NCI-H2196 (cell line): ENCODE results near the gene RIOK1.
A peak's percentile ranks its signal among the peaks of the same experiment; 100 is the strongest.

Source experiments
- DNase-seq: peaks from one replicate; lab custom pipeline; 2025; ENCODE audit not compliant: unreplicated experiment; lab: John Stamatoyannopoulos, UW

The RIOK1 gene

DNA sequence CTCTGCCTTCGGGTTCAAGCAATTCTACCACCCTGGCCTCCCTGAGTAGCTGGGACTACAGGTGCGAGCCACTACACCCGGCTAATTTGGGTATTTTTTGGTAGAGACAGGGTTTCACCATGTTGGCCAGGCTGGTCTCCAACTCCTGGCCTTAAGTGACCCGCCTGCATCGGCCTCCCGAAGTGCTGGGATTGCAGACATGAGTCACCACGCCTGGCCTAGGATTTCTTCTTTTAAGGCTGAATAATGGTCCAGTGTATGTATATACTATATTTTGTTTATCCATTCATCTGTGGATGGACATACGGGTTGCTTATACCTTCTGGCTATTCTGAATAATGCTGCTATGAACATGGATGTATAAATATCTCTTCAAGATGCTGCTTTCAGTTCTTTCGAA lies 17.1 kb downstream of the RIOK1 start:
- no peak for DNase-seq

DNA sequence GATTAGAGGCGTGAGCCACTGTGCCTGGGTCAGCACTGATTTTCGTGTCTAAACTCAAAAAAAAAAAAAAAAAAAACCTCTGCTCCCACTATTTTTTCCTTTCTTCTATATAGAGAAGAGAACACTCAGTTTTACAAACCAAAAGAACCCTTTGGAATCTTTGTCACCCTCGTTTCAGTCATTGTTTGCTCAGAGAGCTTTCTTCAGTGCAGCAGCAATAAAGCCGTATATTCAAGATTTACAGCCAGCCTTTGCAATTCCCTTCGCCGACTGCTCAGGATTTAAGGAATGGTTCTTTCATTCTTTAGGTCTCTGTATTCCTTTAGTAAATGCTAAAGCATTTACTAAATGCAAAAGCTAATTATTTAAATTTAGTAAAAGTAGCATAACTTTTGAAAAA lies 20.1 kb downstream of the RIOK1 start:
- no peak for DNase-seq

DNA sequence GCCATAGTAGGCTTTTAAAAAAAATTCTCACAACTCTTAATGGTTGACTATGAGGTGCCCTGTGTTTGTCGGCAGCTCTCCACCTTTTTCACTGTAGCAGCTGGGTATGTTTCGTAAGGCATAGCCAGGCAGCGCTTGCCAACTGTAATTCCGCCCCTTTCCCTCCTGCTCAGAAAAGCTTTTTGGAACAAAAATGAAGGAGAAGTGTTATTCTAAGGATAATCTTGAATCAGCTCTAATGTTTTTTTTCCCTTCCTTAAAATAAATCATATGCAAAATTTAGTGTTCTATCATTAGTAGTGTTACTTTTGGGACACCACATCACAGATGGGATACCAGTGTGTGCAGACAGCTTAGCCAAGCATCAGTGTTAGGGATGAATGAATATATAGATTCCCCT lies 21.2 kb downstream of the RIOK1 start:
- no peak for DNase-seq

DNA sequence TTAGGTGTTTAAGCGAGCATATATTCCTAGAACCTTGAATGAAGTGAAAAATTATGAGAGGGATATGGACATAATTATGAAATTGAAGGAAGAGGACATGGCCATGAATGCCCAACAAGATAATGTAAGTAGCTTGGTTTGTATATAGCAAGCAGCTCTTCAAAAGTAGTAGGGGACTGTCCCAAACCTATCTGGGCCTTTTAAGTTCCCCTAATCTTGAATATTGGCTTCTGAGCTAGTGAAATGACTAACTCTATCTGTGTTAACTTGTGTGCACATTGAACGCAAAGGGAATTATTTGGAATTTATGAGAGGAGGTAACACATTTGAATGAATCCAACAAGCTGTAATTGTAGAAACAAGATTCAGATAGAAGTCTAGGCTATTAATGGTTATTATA lies 21.7 kb downstream of the RIOK1 start:
- DNase-seq, result no peak

DNA sequence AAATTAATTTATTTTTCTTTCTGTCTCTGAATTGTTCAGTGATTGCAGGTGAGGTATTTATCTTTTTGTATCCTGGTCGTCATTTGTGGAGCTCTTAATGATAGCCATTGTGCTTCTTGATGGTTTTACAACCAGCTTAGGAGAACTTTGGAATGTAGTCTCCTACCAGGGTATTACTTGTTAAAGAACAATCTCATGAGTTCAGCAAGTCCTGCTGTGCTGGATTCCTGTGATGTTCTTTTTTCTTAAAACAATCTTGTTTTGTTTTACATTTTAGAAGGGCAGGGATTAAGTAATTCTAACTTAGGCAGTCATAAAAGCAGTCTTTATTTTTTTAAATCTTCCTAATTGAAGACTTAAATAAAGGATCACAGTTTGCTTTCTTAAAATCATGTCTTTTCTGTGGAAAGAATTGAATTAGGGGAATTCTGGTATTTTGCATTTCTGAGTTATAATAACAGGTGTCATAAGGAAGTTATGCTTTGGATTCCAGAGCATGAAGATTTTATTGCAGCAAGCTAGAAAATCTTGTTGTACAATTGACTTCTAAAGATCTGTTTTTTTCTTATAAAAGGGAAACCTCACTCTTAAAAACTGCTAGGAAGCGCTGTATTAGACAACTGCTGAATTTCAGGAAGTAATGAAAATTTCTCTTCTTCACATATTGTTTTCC lies 23.7 kb downstream of the RIOK1 start:
- DNase-seq, result no peak

DNA sequence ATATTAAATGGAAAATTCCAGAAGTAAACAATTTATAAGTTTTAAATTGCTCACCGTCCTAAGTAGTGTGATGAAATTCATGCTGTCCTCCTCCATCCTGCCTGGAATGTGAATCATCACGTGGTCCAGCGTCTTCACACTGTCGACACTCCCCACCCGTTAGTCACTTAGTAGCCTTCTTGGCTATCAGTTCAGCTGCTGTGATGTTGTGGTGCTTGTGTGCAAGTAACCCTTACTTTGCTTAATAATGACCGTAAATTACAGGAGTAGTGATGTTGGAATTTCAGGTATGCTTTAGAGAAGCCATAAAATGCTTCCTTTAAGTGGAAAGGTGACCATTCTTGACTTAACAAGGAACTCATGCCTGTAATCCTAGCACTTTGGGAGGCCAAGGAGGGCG lies 25.2 kb downstream of the RIOK1 start:
- no peak for DNase-seq

DNA sequence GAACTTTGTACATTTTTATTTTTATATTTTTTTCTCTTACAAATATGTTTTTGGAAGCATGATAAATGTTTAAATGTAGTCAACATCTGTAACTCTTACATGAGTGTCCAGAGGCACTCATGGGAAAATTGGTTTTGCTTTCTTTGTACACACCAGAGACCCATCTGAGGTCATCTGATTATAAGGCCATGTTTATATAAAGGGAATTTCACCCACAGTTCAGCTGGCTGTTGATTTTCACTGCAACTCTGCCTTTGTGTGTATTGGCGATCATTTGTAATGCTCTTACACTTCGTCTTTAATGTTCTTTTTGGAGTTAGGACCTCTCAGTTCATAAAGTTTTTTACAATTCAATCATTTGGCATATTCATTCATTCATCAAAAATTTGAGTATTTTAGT lies 28.1 kb downstream of the RIOK1 start:
- DNase-seq, result no peak

DNA sequence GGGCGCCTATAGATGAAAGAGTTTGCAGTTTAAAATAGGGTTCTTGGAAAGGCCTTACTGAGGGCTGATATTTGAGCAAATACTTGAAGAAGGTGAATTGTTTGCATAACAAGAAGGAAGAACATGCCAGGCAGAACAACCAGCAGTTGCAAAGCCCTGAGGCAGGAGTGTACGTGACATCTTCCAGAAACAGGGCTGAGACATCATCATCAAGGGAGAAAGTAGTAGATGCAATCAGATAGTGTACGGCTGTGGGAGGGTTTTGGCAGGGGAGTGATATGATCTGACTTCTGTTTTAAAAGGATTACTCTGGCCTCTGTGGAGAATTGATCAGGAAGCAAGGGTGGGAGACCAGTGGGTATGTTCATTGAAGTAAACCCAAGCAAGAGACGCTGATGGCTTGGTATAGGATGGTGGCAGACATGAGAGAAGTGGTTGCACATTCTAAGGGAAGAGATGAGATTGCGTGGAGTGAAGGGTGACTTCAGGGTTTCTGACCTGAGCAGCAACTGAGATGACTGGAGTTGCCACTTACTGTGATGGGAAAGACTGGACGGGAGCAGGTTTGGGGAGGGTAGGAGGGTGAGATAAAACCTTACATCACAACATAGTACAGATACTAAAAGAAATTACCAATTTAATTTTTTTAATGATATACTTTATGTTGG lies 28.8 kb downstream of the RIOK1 start:
- no peak for DNase-seq

DNA sequence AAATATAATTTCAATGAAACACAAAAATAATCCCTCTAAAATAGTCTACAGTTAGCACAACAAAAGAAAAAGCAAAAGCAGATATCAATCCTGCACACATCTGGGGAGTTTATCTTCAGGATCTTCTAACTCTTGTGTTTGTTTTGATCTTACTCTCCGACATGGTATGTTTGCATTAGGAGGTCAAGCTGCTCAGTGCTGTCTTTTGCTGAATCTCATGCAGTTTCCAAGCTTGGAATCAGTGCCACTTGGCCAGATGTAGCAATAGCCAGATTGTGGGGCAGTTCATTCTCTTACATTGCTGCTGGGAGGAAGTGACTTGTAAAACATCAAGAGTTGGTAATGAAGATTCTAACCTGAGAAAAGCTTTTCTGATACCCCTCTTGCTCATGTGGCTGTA lies 29.5 kb downstream of the RIOK1 start:
- DNase-seq, result no peak

DNA sequence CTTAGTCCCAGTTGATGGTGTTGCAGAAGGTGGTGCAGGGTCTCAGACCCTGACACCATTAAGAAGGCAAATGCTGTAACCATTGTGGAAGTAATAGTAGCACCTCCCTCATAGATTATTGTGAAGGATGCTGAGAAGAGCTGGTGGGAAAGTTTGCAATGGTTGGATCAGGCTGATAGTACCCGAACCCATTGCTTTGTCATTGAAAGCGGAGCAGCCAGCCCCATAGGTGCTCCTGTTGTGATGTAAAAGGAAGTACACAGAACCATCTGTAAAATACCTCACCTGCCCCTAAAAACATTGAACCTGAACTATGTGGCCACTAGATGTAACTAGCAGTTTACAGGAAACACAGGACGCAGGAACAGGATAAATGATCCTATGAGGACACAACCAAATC lies 31.5 kb downstream of the RIOK1 start:
- no peak for DNase-seq

DNA sequence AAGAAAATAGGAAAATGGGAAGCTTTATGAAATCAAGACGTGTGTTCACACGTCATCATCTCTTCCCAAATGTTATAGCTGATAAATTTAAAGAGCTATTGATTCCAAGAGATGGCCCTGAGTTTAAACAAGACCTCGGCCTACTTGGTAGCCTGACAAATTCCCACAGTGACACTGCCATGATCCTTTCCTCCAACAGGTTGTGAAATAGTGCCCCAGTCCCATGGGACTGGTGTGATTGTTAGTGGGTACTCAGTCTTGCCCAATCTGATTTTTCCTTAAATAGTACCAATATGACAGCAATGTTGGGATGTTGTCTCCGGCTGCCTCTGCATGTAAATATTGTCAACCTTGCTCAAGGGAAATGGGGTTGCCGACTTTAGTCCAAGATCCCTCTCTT lies 34.5 kb downstream of the RIOK1 start:
- DNase-seq, result no peak

DNA sequence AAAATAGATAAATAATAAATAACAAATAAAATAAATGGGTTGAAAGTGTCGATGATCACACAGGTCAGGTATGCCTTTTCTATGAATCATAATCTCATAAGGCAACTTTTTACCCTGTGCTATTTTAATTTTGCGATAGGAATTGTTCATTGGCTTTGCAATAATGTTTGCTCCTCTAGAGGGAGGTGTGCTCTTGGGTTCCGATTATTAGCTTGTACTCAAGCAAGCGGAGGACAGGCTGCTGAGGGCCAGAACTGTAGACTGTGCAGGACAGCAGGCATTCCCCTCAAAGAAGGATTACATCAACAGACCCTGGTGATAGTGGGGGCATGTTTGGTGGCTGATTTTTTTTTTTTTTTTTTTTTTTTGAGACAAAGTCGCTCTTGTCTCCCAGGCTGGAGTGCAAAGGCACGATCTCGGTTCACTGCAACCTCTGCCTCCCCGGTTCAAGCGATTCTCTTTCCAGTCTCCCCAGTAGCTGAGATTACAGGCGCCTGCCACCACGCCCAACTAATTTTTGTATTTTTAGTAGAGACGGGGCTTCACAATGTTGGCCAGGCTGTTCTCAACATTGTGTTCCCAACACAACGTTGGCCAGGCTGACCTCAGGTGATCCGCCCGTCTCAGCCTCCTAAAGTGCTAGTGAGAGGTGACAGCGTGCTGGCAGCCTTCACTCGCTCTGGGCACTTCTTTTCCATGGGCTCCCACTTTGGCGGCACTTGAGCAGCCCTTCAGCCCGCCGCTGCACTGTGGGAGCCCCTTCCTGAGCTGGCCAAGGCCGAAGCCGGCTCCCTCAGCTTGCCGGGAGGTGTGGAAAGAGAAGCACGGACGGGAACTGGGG lies 35.6 kb downstream of the RIOK1 start:
- DNase-seq, result peak; percentile 34

DNA sequence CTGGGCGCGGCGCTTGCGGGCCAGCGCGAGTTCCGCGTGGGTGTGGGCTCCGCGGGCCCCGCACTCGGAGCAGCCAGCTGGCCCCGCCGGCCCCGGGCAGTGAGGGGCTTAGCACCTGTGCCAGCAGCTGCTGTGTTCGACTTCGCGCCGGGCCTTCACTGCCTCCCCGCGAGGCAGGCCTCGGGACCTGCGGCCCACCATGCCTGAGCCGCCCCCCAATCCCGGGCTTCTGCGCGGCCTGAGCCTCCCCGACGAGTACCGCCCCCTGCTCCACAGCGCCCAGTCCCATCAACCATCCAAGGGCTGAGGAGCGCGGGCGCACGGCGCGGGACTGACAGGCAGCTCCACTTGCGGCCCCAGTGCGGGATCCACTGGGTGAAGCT lies 36.2 kb downstream of the RIOK1 start:
- DNase-seq, result no peak

DNA sequence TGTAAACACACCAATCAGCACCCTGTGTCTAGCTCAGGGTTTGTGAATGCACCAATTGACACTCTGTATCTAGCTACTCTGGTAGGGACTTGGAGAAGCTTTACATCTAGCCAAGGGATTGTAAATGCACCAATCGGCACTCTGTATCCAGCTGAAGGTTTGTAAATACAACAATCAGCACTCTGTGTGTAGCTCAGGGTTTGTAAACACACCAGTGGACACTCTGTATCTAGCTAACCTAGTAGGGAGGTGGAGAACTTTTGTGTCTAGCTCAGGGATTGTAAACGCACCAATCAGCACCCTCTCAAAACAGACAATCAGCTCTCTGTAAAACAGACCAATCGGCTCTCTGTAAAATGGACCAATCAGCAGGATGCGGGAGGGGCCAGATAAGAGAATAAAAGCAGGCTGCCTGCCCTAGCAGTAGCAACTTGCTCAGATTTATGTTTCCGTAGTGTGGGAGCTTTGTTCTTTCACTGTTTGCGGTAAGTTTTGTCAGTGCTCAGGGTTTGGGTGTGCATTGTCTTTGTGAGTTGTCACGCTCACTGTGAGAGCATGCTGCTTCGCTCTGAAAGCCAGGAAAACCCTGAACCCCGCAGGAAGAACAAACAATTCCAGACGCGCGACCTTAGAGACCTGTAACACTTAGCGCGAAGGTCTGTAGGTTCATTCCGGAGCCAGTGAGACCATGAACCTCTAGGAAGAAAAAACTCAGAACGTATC lies 37.0 kb downstream of the RIOK1 start:
- DNase-seq, result no peak

DNA sequence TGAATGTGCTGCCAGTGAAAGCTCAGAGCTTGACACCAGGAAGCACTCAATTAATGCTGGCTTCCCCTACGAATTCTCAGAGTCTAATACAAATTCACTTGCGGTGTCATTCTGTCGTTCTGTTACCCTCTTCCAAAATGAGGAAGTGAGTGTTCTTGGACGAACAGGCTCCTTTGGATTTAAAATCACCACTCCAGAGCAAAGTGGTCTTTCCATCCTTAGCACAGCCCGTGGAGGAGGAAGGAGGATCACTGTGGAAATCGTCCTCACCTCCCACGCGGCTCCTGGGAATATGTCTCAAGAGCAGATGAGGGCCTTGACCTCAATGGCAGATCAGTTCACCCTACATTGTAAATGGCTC lies 41.7 kb downstream of the RIOK1 start:
- no peak for DNase-seq

DNA sequence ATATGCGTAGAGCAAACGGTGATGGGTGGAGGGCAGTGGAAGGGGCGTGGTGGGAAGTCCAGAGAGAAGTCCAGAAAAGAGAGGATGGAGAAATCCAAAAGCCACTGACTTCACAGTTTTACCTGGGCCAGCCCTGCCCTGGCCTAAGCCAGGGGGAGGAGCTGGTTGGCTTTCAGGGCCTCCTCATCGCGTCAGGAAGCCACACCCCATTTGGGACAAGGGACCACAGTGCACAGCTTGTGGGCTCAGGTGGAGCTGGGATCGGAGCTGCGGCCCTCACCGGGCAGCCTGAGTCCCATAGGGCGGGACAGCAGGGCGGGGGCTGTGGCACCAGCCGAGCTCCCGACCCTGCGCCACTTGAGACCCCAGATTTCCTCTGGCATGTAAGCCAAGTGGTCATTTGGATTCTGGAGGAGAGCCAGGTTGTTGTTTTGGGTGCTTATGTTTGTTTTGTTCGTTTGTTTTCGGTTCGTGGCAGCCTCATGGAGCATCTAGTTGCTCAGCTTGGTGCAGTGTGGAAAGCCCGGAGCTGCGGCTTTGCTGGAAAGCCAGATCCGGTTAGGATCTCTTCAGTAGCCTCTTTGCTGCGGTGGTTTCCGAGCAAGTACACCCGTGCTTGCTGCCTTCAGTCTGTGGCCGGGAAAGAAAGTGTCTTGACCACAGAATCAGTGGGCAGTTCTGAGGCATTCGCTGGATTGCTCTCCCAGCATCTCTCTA lies 42.2 kb downstream of the RIOK1 start:
- DNase-seq, result no peak

DNA sequence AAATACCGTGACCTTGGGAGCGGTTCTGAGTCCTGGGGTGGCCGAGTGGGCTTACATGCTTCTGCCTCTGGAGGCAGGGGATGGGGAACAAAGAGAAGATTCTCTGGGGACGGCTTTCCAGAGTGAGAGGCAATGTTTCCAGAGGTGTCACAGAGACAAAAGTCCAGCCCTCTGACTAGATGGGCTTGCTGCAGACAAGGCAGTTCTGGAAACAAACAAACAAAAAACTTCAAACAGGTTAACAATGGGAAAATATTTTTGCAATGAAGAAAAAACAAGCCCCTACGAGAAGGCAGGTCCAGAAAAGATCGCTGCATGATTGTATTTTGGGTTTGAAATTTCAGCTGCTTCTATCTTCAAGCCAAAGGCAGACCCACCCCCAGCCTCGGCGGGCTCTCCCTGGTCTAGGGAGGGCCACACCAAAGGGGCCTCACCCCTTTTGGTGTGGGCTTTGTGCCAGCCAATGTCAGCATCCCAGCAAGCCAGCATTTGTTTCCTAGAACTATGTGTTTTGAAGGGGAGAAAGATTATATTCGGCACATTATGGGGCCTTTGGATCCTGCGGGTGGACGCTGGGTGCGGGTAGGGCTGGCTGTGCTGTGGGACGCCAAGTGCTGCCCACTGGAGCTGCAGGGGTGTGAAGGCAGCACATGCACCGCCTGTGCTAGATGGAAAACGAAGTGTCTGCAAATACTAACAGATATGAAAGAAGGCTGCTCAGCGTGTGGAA lies 42.9 kb downstream of the RIOK1 start:
- no peak for DNase-seq

DNA sequence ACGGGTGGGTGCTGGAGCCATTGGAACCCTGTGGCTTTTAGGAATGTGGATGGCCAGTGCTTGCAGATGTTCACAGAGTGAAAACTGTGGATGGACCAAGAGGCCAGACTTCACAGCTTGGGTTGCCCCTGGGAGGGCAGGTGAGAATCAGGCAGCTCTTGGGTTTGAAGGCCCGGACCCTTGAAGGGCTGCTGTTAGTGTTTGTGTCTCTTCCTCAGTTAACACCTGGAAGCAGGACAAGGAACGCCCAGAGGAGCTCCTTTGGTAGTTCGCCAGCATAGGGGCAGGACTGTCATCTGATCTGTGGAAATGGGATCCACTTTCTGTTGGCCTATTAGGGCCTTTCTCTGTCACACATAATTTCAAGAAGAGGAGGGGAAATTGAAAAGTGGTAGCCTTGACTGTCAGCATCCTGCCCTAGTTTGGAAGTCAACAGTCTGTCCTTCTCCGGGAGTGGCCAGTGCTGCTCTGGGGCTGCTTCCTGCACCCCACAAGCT lies 43.6 kb downstream of the RIOK1 start:
- peak; percentile 31 for DNase-seq

DNA sequence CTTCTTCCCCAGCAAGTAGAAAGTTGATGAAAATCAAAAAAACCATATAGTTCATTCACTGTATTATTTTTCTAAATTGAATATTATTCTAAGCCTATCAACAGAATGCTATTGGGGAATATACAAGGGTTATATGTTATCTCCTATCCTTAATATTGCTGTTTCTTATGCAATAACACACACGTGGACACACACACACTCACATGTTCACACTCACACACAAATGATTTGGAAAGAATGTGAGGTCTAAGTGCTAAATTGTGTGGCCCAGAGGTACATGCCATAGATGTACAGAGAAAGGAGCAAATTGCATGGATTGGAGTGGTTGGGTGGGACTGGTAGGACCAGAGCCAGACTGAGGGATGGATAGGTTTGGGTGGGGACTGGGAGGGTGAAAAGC lies 45.1 kb downstream of the RIOK1 start:
- DNase-seq, result no peak

DNA sequence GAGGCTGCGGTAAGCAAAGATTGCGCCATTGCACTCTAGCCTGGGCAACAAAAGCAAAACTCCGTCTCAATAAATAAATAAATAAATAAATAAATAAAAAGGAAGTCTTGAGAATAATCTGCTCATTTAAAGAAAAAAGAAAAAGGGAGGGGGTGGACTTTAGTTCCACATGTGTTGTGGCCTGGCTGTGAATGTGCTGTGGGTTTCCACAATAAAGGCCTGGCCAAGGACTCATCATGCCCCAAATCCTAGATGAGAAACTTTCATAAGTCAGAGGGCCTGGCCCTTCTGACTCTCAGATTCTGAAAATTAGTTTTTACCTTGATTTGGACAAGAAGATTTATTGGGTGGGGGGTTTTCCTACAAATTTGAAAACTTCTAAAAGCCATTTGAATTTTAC lies 48.4 kb downstream of the RIOK1 start:
- no peak for DNase-seq
